ENCODE data around the gene SIL1.

SIL1 gene

DNA sequence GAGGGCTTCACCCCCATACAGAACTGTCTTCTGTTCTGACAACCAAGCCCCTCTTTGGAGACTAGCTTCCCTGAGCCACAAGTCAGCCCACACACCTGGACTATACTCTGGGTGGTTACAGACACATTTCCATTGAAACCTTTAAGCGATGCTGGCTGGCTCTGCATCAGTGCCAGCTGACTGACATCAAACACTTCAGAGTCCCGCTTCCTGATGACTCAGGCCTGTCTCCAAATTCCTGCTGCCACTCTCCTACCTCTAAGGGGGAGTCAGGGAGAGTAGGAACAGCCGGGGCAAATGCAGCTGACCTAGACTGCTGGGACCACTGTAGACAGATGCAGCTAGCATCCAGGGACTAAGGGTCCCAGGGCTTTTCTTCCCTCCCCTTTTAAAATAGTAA lies 59.4 kb downstream of the SIL1 start:
- H3K27ac ChIP-seq (ENCODE audit: low read length) = peak overlapping the region; percentile 58
- peaks cover 54% of the 10 kb centered on the region for H3K4me1 ChIP-seq (ENCODE audit: control insufficient read depth, insufficient read depth, low read length)
- H3K27me3 ChIP-seq (ENCODE audit: control insufficient read depth in 1 of 2, insufficient read depth in 2 of 2, low read length in 2 of 2) = no peaks in the 10 kb centered on the region
- H3K4me3 ChIP-seq (ENCODE audit: low read length in 2 of 2) = peak overlapping the region in 1 of 2 donors; percentile 29
- no peaks in the 10 kb centered on the region for H3K36me3 ChIP-seq (ENCODE audit: control insufficient read depth in 2 of 2, insufficient read depth in 2 of 2, low read length in 2 of 2)
- peak overlapping the region in 1 of 2 donors; percentile 29 for H3K9ac ChIP-seq (ENCODE audit: low read length in 2 of 2)
- no peaks in the 10 kb centered on the region for H3K9me3 ChIP-seq (ENCODE audit: control insufficient read depth in 2 of 2, low read length in 2 of 2)

DNA sequence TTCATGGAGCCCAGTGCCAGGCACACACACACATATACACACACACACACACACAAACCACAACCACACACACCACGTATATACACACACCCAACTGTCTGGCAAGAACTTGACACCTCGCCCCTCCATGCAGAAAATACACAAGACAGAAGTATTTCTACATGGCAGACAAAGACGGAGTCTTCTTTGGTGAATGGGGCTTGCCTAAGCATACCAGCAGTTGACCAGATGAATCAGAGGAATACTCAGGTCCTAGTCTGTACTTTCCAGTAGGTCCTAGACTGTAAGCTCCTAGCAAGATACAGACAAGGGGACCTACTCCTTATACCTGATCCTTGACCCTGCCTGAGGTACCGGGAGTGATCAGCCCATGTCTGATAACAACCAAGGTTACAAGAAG lies 60.1 kb downstream of the SIL1 start:
- no peaks in the 10 kb centered on the region for H3K9me3 ChIP-seq (ENCODE audit: control insufficient read depth in 2 of 2, low read length in 2 of 2)
- no peak overlapping the region for H3K9ac ChIP-seq (ENCODE audit: low read length in 2 of 2)
- peak overlapping the region; percentile 58 for H3K27ac ChIP-seq (ENCODE audit: low read length)
- no peaks in the 10 kb centered on the region for H3K36me3 ChIP-seq (ENCODE audit: control insufficient read depth in 2 of 2, insufficient read depth in 2 of 2, low read length in 2 of 2)
- H3K27me3 ChIP-seq (ENCODE audit: control insufficient read depth in 1 of 2, insufficient read depth in 2 of 2, low read length in 2 of 2) = no peaks in the 10 kb centered on the region
- peaks cover 61% of the 10 kb centered on the region for H3K4me1 ChIP-seq (ENCODE audit: control insufficient read depth, insufficient read depth, low read length)
- H3K4me3 ChIP-seq (ENCODE audit: low read length in 2 of 2) = no peak overlapping the region

DNA sequence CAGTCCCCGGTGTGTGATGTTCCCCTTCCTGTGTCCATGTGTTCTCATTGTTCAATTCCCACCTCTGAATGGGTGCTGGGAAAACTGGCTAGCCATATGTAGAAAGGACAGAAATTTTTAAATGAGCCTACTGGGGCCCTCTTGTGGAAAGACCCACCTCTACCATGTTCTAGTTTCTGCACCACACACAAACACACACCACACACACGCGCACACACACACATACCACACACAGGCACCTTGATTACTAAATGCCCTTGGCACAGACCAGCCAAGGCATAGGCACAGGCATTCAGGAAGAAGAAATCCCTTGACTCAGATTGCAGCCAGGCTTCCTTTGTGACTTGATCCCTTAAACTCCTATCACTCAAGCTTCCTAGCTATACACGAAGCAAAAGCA lies 60.5 kb downstream of the SIL1 start:
- Histone ChIP-seq H3K4me1 (ENCODE audit: control insufficient read depth, insufficient read depth, low read length) (peaks cover 65% of the 10 kb centered on the region), H3K4me3 (ENCODE audit: low read length in 2 of 2) (no peak overlapping the region), H3K9ac (ENCODE audit: low read length in 2 of 2) (no peak overlapping the region), H3K9me3 (ENCODE audit: control insufficient read depth in 2 of 2, low read length in 2 of 2) (no peaks in the 10 kb centered on the region), H3K27ac (ENCODE audit: low read length) (peak overlapping the region; percentile 58), H3K36me3 (ENCODE audit: control insufficient read depth in 2 of 2, insufficient read depth in 2 of 2, low read length in 2 of 2) (no peaks in the 10 kb centered on the region), H3K27me3 (ENCODE audit: control insufficient read depth in 1 of 2, insufficient read depth in 2 of 2, low read length in 2 of 2) (no peaks in the 10 kb centered on the region)

DNA sequence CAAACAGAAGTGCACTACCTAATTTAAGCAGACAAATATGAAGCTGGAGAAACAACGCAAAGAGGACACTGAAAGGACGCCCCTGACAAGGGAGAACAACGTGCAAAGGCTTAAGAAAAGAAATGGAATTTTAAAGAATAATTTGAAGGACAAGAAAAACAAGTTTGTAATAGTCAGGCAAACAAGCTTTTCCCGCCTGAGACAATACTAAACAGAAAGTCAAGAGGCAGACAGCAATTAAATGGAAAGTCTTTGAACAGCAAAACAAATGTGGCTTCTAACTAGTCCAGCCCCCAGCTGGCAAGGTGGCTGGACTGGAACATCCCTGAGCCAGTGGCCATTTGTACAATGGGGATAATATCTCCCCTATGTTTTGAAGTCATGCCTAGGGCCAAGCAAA lies 63.3 kb downstream of the SIL1 start:
- peak overlapping the region; percentile 58 for H3K27ac ChIP-seq (ENCODE audit: low read length)
- no peaks in the 10 kb centered on the region for H3K36me3 ChIP-seq (ENCODE audit: control insufficient read depth in 2 of 2, insufficient read depth in 2 of 2, low read length in 2 of 2)
- H3K27me3 ChIP-seq (ENCODE audit: control insufficient read depth in 1 of 2, insufficient read depth in 2 of 2, low read length in 2 of 2) = no peaks in the 10 kb centered on the region
- no peak overlapping the region for H3K9ac ChIP-seq (ENCODE audit: low read length in 2 of 2)
- H3K4me1 ChIP-seq (ENCODE audit: control insufficient read depth, insufficient read depth, low read length) = peaks cover 62% of the 10 kb centered on the region
- no peaks in the 10 kb centered on the region for H3K9me3 ChIP-seq (ENCODE audit: control insufficient read depth in 2 of 2, low read length in 2 of 2)
- no peak overlapping the region for H3K4me3 ChIP-seq (ENCODE audit: low read length in 2 of 2)

DNA sequence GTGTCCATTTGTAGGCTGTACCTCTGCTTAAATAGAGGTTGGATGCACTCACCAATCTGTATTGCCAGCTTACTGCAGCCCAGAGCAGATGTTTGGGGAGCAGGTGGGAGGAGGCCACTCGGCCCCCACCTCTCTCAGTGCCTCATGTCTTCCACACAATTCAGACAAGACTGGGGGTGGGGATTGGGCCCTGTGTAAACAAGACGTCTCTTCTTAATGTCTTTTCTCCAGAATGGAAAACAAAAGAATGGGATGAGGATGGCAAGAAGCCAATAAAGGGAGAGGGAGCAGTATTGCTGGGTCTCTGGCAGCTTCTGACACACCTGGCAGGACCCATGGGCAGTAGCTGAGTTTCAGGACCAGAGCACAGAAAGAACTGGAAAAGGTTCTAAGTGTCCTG lies 64.9 kb downstream of the SIL1 start:
- H3K4me3 ChIP-seq (ENCODE audit: low read length in 2 of 2) = no peak overlapping the region
- H3K4me1 ChIP-seq (ENCODE audit: control insufficient read depth, insufficient read depth, low read length) = peaks cover 47% of the 10 kb centered on the region
- H3K27me3 ChIP-seq (ENCODE audit: control insufficient read depth in 1 of 2, insufficient read depth in 2 of 2, low read length in 2 of 2) = no peaks in the 10 kb centered on the region
- H3K9ac ChIP-seq (ENCODE audit: low read length in 2 of 2) = no peak overlapping the region
- no peaks in the 10 kb centered on the region for H3K9me3 ChIP-seq (ENCODE audit: control insufficient read depth in 2 of 2, low read length in 2 of 2)
- H3K36me3 ChIP-seq (ENCODE audit: control insufficient read depth in 2 of 2, insufficient read depth in 2 of 2, low read length in 2 of 2) = no peaks in the 10 kb centered on the region
- peak overlapping the region; percentile 94 for H3K27ac ChIP-seq (ENCODE audit: low read length)

DNA sequence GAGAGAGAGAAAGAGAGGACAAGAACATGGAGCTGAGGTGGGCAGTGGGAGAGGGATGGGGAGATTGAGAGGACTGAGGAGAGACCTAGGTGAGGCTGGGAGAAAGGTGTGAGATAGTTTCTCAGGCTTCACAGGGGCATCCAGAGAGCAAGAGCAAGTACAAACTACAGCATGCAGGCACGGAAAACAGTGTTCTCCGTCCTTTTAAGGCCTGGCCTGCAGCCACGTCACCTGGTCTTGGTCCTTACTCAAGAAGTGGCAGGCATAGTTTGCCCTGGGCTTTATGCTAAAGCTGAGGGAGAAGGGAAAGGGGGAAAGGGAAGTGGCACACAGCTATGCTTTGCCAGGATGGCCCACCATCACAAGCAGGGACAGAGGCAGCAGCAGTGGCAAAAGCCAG lies 65.7 kb downstream of the SIL1 start:
- Histone ChIP-seq H3K9ac (ENCODE audit: low read length in 2 of 2) (peak overlapping the region; percentile 53 to 60), H3K4me1 (ENCODE audit: control insufficient read depth, insufficient read depth, low read length) (peaks cover 43% of the 10 kb centered on the region), H3K36me3 (ENCODE audit: control insufficient read depth in 2 of 2, insufficient read depth in 2 of 2, low read length in 2 of 2) (no peaks in the 10 kb centered on the region), H3K27me3 (ENCODE audit: control insufficient read depth in 1 of 2, insufficient read depth in 2 of 2, low read length in 2 of 2) (no peaks in the 10 kb centered on the region), H3K9me3 (ENCODE audit: control insufficient read depth in 2 of 2, low read length in 2 of 2) (no peaks in the 10 kb centered on the region), H3K27ac (ENCODE audit: low read length) (peak overlapping the region; percentile 94), H3K4me3 (ENCODE audit: low read length in 2 of 2) (no peak overlapping the region)

DNA sequence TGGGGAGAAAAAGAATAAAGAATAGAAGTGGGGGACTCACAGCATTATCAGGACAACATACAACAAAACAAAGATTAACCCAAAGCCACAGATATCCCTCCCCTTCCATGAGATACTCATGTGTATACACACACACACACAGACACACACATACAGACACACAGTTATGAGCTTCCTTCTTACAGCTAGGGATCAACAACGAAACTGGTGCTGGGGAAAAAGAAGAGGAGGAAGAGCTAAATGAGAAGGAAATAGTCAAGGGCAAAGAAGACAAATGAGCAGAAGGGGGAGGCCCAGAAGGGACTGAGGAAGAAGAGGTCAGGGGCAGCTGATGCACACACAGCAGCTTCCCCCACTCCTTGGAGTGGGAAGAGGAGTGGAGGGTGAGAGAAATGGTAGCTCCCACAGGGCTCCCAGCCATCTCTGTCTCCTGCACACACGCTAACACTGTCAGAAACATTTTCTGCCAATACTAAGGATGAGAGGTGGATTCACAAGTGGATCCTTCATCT lies 66.2 kb downstream of the SIL1 start:
- peak overlapping the region; percentile 53 to 62 for H3K9ac ChIP-seq (ENCODE audit: low read length in 2 of 2)
- no peaks in the 10 kb centered on the region for H3K9me3 ChIP-seq (ENCODE audit: control insufficient read depth in 2 of 2, low read length in 2 of 2)
- H3K4me1 ChIP-seq (ENCODE audit: control insufficient read depth, insufficient read depth, low read length) = peaks cover 45% of the 10 kb centered on the region
- no peaks in the 10 kb centered on the region for H3K27me3 ChIP-seq (ENCODE audit: control insufficient read depth in 1 of 2, insufficient read depth in 2 of 2, low read length in 2 of 2)
- no peaks in the 10 kb centered on the region for H3K36me3 ChIP-seq (ENCODE audit: control insufficient read depth in 2 of 2, insufficient read depth in 2 of 2, low read length in 2 of 2)
- peak overlapping the region; percentile 40 to 71 for H3K4me3 ChIP-seq (ENCODE audit: low read length in 2 of 2)
- peak overlapping the region; percentile 94 for H3K27ac ChIP-seq (ENCODE audit: low read length)

DNA sequence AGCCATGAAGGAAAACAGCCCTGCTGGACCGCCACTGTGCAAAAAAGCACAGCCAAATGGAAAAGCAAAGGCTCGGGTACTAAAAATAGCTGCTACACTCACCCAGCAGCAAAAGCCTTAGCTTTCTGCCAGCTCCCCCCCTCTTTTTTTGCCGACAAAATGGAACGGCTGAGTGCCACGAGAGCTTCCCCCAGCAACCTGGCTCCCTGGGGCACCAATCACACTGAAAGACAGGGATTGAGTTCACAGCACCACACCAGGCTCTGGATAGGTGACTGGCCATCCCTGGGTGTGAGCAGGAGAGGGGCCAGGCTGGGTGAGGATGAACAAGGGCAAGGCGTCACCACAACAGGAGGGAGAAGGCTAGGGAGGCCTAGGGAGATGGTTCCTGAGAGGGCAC lies 66.7 kb downstream of the SIL1 start:
- H3K4me3 ChIP-seq (ENCODE audit: low read length in 2 of 2) = peak overlapping the region; percentile 40 to 71
- H3K9me3 ChIP-seq (ENCODE audit: control insufficient read depth in 2 of 2, low read length in 2 of 2) = no peaks in the 10 kb centered on the region
- peak overlapping the region; percentile 94 for H3K27ac ChIP-seq (ENCODE audit: low read length)
- H3K27me3 ChIP-seq (ENCODE audit: control insufficient read depth in 1 of 2, insufficient read depth in 2 of 2, low read length in 2 of 2) = no peaks in the 10 kb centered on the region
- H3K36me3 ChIP-seq (ENCODE audit: control insufficient read depth in 2 of 2, insufficient read depth in 2 of 2, low read length in 2 of 2) = peaks cover 0 to 2% of the 10 kb centered on the region in 2 donors
- peaks cover 49% of the 10 kb centered on the region for H3K4me1 ChIP-seq (ENCODE audit: control insufficient read depth, insufficient read depth, low read length)
- H3K9ac ChIP-seq (ENCODE audit: low read length in 2 of 2) = peak overlapping the region; percentile 53 to 62

DNA sequence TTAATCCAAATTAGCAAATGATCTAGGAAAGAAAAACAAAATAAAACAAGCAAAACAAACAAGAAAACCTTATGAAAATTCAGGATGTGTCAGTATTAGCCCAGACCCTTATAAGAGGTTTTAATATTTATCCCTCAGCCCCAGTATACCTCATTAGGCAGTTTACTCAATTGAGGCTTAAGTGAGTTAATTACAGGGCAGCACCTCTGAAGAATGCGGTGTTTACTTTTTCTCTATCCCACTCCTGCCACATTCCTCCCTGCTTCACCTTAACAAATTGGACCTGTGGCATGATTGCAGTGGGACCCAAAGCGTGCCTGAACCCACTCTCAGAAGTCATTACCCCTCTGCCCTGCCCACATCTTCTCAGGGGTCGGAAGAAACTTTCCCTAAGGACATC lies 67.1 kb downstream of the SIL1 start:
- Histone ChIP-seq H3K36me3 (ENCODE audit: control insufficient read depth in 2 of 2, insufficient read depth in 2 of 2, low read length in 2 of 2) (peaks cover 0 to 5% of the 10 kb centered on the region in 2 donors), H3K9ac (ENCODE audit: low read length in 2 of 2) (peak overlapping the region in 1 of 2 donors; percentile 62), H3K27me3 (ENCODE audit: control insufficient read depth in 1 of 2, insufficient read depth in 2 of 2, low read length in 2 of 2) (no peaks in the 10 kb centered on the region), H3K4me3 (ENCODE audit: low read length in 2 of 2) (peak overlapping the region; percentile 40 to 71), H3K9me3 (ENCODE audit: control insufficient read depth in 2 of 2, low read length in 2 of 2) (no peaks in the 10 kb centered on the region), H3K27ac (ENCODE audit: low read length) (peak overlapping the region; percentile 94), H3K4me1 (ENCODE audit: control insufficient read depth, insufficient read depth, low read length) (peaks cover 49% of the 10 kb centered on the region)

DNA sequence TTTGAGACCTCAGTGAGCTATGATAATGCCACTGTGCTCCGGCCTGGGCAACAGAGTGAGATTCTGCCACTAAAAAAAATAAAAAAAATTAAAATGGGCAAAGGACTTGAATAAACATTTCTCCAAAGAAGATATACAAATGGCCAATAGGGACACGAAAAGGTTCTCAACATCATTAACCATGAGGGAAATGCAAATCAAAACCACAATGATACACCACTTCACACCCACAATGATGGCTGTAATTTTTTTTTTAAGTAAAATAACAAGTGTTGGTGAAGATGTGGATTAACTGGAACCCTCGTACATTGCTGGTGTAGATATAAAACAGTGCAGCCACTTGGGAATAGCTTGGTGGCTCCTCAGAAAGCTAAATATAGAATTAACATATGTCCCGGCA lies 68.0 kb downstream of the SIL1 start:
- peaks cover 0 to 9% of the 10 kb centered on the region in 2 donors for H3K36me3 ChIP-seq (ENCODE audit: control insufficient read depth in 2 of 2, insufficient read depth in 2 of 2, low read length in 2 of 2)
- peak overlapping the region; percentile 94 for H3K27ac ChIP-seq (ENCODE audit: low read length)
- no peak overlapping the region for H3K9ac ChIP-seq (ENCODE audit: low read length in 2 of 2)
- no peaks in the 10 kb centered on the region for H3K9me3 ChIP-seq (ENCODE audit: control insufficient read depth in 2 of 2, low read length in 2 of 2)
- H3K27me3 ChIP-seq (ENCODE audit: control insufficient read depth in 1 of 2, insufficient read depth in 2 of 2, low read length in 2 of 2) = no peaks in the 10 kb centered on the region
- H3K4me1 ChIP-seq (ENCODE audit: control insufficient read depth, insufficient read depth, low read length) = peaks cover 57% of the 10 kb centered on the region
- H3K4me3 ChIP-seq (ENCODE audit: low read length in 2 of 2) = no peak overlapping the region

DNA sequence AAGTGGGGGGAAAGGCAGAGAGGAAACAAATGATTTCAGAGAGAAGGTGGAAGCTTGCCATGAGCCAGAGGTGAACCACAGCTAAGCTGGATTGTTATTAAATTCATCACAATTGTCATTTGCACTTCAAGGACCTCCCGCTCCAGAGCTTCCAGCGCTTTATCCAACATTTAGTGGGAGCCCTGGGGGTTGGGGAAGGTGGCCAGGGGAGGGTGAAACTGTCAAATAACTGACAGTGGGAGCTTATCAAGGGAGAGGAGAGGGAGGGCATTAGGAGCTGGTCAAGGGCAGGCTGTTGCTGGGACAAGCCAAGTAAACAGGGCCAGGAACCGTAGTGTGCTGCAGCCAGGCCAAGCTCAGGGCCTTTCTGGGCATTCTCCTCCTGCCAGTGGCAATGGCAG lies 71.5 kb downstream of the SIL1 start:
- Histone ChIP-seq H3K36me3 (ENCODE audit: control insufficient read depth in 2 of 2, insufficient read depth in 2 of 2, low read length in 2 of 2) (peaks cover 0 to 9% of the 10 kb centered on the region in 2 donors), H3K4me3 (ENCODE audit: low read length in 2 of 2) (no peak overlapping the region), H3K9ac (ENCODE audit: low read length in 2 of 2) (peak overlapping the region in 1 of 2 donors; percentile 2), H3K27ac (ENCODE audit: low read length) (peak overlapping the region; percentile 66), H3K27me3 (ENCODE audit: control insufficient read depth in 1 of 2, insufficient read depth in 2 of 2, low read length in 2 of 2) (no peaks in the 10 kb centered on the region), H3K9me3 (ENCODE audit: control insufficient read depth in 2 of 2, low read length in 2 of 2) (no peaks in the 10 kb centered on the region), H3K4me1 (ENCODE audit: control insufficient read depth, insufficient read depth, low read length) (peaks cover 37% of the 10 kb centered on the region)

Measured in stomach smooth muscle (tissue), 2 donors.